ENCODE data around the gene NKD1. TPM values are rescaled to one million over a fixed set of nuclear protein-coding genes. Genes with fewer than 3 reads are reported as not detected.

The NKD1 gene
- total and polyA plus RNA-seq, 2 of the 8 experiments (the other 6 are each of a cell fraction or from before 2014, with no cell fraction given), result 0.70 to 4.5 TPM

GRCh38 chr16:50559804-50560514, 11.8 kb downstream of the NKD1 start:
- CTCF ChIA-PET (ENCODE audit: partially characterized antibody), result interaction anchor here (0.6 to 2.0 kb wide), 5 partner anchors 14 to 177 kb away, joined by 3 to 5 read pairs (median 4); no protein-coding TSS in a partner anchor
- TF ChIP-seq FOSL1 (IDR thresholded peaks at IDR 0.05; ENCODE audit: insufficient read depth, low read depth, low read length) (no peak), SAP30 (IDR thresholded peaks at IDR 0.05; ENCODE audit: insufficient read depth, insufficient replicate concordance, low read length) (no peak), JUN (IDR thresholded peaks at IDR 0.05; ENCODE audit: low read depth, low read length) (no peak), TBP (IDR thresholded peaks at IDR 0.05; ENCODE audit: low read depth, low read length) (no peak), YY1 (IDR thresholded peaks at IDR 0.05; ENCODE audit: low read depth, low read length) (no peak)

More at GRCh38 chr16:50559804-50560514, 11.8 kb downstream of the NKD1 start:
- POLR2A ChIA-PET (ENCODE audit: partially characterized antibody), result no interaction called here
- Histone ChIP-seq H3K4me3 (ENCODE audit: extremely low read depth in 1 of 4, insufficient read depth in 2 of 4, low read depth in 3 of 4, low read length in 4 of 4) (no peak overlapping the region), H3K4ac (replicated peaks; ENCODE audit: insufficient read length, low read depth, low read length) (no peak overlapping the region), H2BK120ac (replicated peaks; ENCODE audit: low read depth, low read length) (no peak overlapping the region), H3K9me3 (ENCODE audit: insufficient read depth in 2 of 2, low read depth in 1 of 2, low read length in 1 of 2) (no peaks in the 10 kb centered on the region), H3K18ac (ENCODE audit: extremely low read depth, low read length) (no peak overlapping the region), H3K79me1 (ENCODE audit: low read depth, low read length) (no peaks in the 10 kb centered on the region), H3K4me1 (replicated peaks in 1 of 4; ENCODE audit: control insufficient read depth in 3 of 4, insufficient read depth in 4 of 4, low read length in 3 of 4) (no peaks in the 10 kb centered on the region), H3K36me3 (ENCODE audit: control insufficient read depth in 2 of 4, insufficient read depth in 4 of 4, low read length in 3 of 4) (no peaks in the 10 kb centered on the region), H4K5ac (ENCODE audit: insufficient read length, low read depth, low read length) (no peak overlapping the region), H3K56ac (replicated peaks; ENCODE audit: insufficient read length, low read depth, low read length) (no peak overlapping the region), H2AFZ (ENCODE audit: low read length) (no peak overlapping the region), H4K20me1 (replicated peaks in 1 of 2; ENCODE audit: control insufficient read depth in 1 of 2, insufficient read depth in 2 of 2, low read length in 2 of 2) (no peaks in the 10 kb centered on the region), H3K23ac (ENCODE audit: insufficient read length) (no peak overlapping the region), H3K79me2 (ENCODE audit: control insufficient read depth in 1 of 2, insufficient read depth in 2 of 2, low read length in 2 of 2) (no peaks in the 10 kb centered on the region), H3K14ac (ENCODE audit: insufficient read length) (no peak overlapping the region), H4K8ac (ENCODE audit: extremely low read depth, insufficient read depth, low read length) (no peak overlapping the region), H2AK5ac (ENCODE audit: low read depth, low read length) (no peak overlapping the region), H3K9ac (replicated peaks in 1 of 4; ENCODE audit: extremely low read depth in 1 of 4, low read depth in 3 of 4, low read length in 3 of 4) (no peak overlapping the region), H4K91ac (replicated peaks; ENCODE audit: insufficient read length, low read length) (no peak overlapping the region), H2BK5ac (ENCODE audit: low read depth, low read length) (no peak overlapping the region), H2BK12ac (ENCODE audit: low read depth, low read length) (no peak overlapping the region), H3K27me3 (replicated peaks in 1 of 4; ENCODE audit: control insufficient read depth in 3 of 4, extremely low read depth in 1 of 4, insufficient read depth in 3 of 4, low read length in 3 of 4) (no peaks in the 10 kb centered on the region), H3K27ac (ENCODE audit: low read depth, low read length) (no peak overlapping the region), H3K23me2 (ENCODE audit: low read depth, low read length) (no peaks in the 10 kb centered on the region), H2BK20ac (ENCODE audit: low read length) (no peak overlapping the region), H3K4me2 (ENCODE audit: insufficient read depth in 1 of 2, low read depth in 2 of 2, low read length in 2 of 2) (no peak overlapping the region), H2BK15ac (ENCODE audit: low read length) (no peak overlapping the region)
- DNase-seq (ENCODE audit: low read depth in 1 of 2, low spot score in 2 of 2) (no peak), FAIRE-seq (no peak)
- 85% methylated on average over 13 of the region's 13 CpGs; no CpG with 5 or more reads in 1 of the 2 experiments for WGBS, 2 experiments (ENCODE audit: extremely low coverage in 1 of 2, insufficient coverage in 1 of 2, insufficient read length in 1 of 2, insufficient replicate concordance in 2 of 2, low coverage in 1 of 2, low lambda C conversion rate in 2 of 2, missing lambda C conversion rate in 1 of 2)

Measured in H1 (cell line).